ENCODE data around the gene ARFGAP3.
A peak's percentile ranks its signal among the peaks of the same experiment; 100 is the strongest.

Gene ARFGAP3

GRCh38 chr22:42772647-42773046 is 84.4 kb downstream of the ARFGAP3 start:
- TF ChIP-seq CTCF (conservative IDR thresholded peaks at IDR 0.05; ENCODE audit: low read depth, low read length) = no peak
- no peak for DNase-seq (ENCODE audit: low read depth)

GRCh38 chr22:42770941-42771647 is 86.0 kb downstream of the ARFGAP3 start:
- no peak for TF ChIP-seq CTCF (conservative IDR thresholded peaks at IDR 0.05; ENCODE audit: low read depth, low read length)
- H3K4me3 ChIP-seq (ENCODE audit: low read depth, low read length) = no peak overlapping the region
- DNase-seq (ENCODE audit: low read depth) = no peak

More at GRCh38 chr22:42772647-42773046, 84.4 kb downstream of the ARFGAP3 start:
- H3K4me3 ChIP-seq (ENCODE audit: low read depth, low read length) = no peak overlapping the region

- H3K4me3 ChIP-seq (ENCODE audit: low read depth, low read length) = peak overlapping the region; percentile 31
- no peak for DNase-seq (ENCODE audit: low read depth)
- no peak for TF ChIP-seq CTCF (conservative IDR thresholded peaks at IDR 0.05; ENCODE audit: low read depth, low read length)
Observed at GRCh38 chr22:42770448-42770726, 86.7 kb downstream of the ARFGAP3 start.

GRCh38 chr22:42769574-42770447 is 87.3 kb downstream of the ARFGAP3 start:
- no peak for TF ChIP-seq CTCF (conservative IDR thresholded peaks at IDR 0.05; ENCODE audit: low read depth, low read length)
- peak overlapping the region; percentile 31 for H3K4me3 ChIP-seq (ENCODE audit: low read depth, low read length)
- peak; percentile 89 for DNase-seq (ENCODE audit: low read depth)

GRCh38 chr22:42769238-42769573 is 87.9 kb downstream of the ARFGAP3 start:
- no peak for DNase-seq (ENCODE audit: low read depth)
- H3K4me3 ChIP-seq (ENCODE audit: low read depth, low read length) = no peak overlapping the region
- no peak for TF ChIP-seq CTCF (conservative IDR thresholded peaks at IDR 0.05; ENCODE audit: low read depth, low read length)

GRCh38 chr22:42768385-42769035 is 88.6 kb downstream of the ARFGAP3 start:
- no peak for DNase-seq (ENCODE audit: low read depth)
- TF ChIP-seq CTCF (conservative IDR thresholded peaks at IDR 0.05; ENCODE audit: low read depth, low read length) = no peak
- no peak overlapping the region for H3K4me3 ChIP-seq (ENCODE audit: low read depth, low read length)

Data from choroid plexus epithelial cell (primary cell).